Adrenal gland (tissue), 12 donors: ENCODE measurements around the gene C19orf47. TPM values are rescaled to one million over a fixed set of nuclear protein-coding genes. Genes with fewer than 3 reads are reported as not detected.

Experiments
- DNase-seq, 7 donors: peaks; one replicate each; pipeline ENCODE4 v3.0.0-alpha.2; 2019 to 2020
- H3K27ac ChIP-seq, 5 donors: fragments of 200-600 bp; sonication (generic) in 4 of 5; 1 replicate in 3 of 5; 2 replicates in 2 of 5; pipeline versions ENCODE4 v1.5.1 to v1.8.0; 2016 to 2020; ENCODE audit warnings: mild to moderate bottlenecking in 1 of 5
- H3K27me3 ChIP-seq: fragments of 200-600 bp; 2 replicates; pipeline ENCODE4 v1.8.0; 2021
- H3K36me3 ChIP-seq, 2 donors: fragments of 200-600 bp; replicated peaks in 1 of 2; 1 replicate in 1 of 2; 2 replicates in 1 of 2; pipeline versions ENCODE4 v1.5.1 to v1.8.0; 2018 to 2022
- H3K4me1 ChIP-seq, 2 donors: fragments of 200-600 bp; replicated peaks in 1 of 2; 1 replicate in 1 of 2; 2 replicates in 1 of 2; pipeline versions ENCODE4 v1.5.1 to v1.8.0; 2018 to 2021
- H3K4me3 ChIP-seq, 4 donors: fragments of 200-600 bp; sonication (generic) in 3 of 4; one replicate each; pipeline ENCODE4 v1.5.1; 2016 to 2018
- H3K9me3 ChIP-seq, 3 donors: fragments of 200-600 bp; sonication (generic) in 1 of 3; replicated peaks in 1 of 3; 1 replicate in 2 of 3; 2 replicates in 1 of 3; pipeline versions ENCODE4 v1.5.1 to v1.8.0; 2016 to 2021
- POLR2A ChIP-seq, 2 donors: fragments of 450-650 bp; IDR thresholded peaks; one replicate each; pipeline ENCODE4 v1.6.1; 2017; ENCODE audit warnings: antibody characterized with exemption in 2 of 2, mild to moderate bottlenecking in 2 of 2, moderate library complexity in 1 of 2
- WGBS, 4 donors: extraction: QIAGEN DNeasy Blood & Tissue Kit in 2 of 4; methylation state at CpG; one replicate each; pipeline versions ENCODE4 v1.1.5 to v1.1.7; 2013 to 2017; 5-methylcytosine and 5-hydroxymethylcytosine counted together
- intact Hi-C, 2 donors: fragments of 100-400 bp; cut with DNase I; formaldehyde crosslinking; loops; one replicate each; pipeline versions ENCODE4 v1.14.1 to v1.15.0; 2022 to 2023
- polyA plus RNA-seq, 3 donors: library from polyadenylated mRNA; stranded (reverse); fragments of 200-250 nt in 2 of 3; fragments of 350-450 nt in 1 of 3; fragmentation: Illumina TruSeq in 1 of 3; extraction: RNeasy Lipid Tissue Mini Kit (QIAGEN cat#74804) in 1 of 3; gene quantifications; one replicate each; pipeline ENCODE4 v1.2.3, GENCODE V29; 2013 to 2014
- total RNA-seq, 9 donors: library from RNA; depleted of rRNA in 4 of 9; stranded (reverse); fragments of >200 nt in 4 of 9; fragments of 120-200 nt in 1 of 9; fragmentation: NEBNext Ultra II Directional in 1 of 9; extraction: Animal tissue kit (Norgen Biotek cat#: 25700) in 1 of 9; gene quantifications; one replicate each; pipeline versions ENCODE4 v1.1.0 to v1.2.4, GENCODE V29; 2013 to 2023
- TF ChIP-seq, protein P1 (sequence below), 6 experiments: fragments of 450-650 bp in 4 of 6; fragments of 200-600 bp in 2 of 6; sonication (generic) in 1 of 6; IDR thresholded peaks; 1 replicate in 5 of 6; 2 replicates in 1 of 6; pipeline versions ENCODE4 v1.5.1 to v1.8.0; 2016 to 2021; ENCODE audit warnings: antibody characterized with exemption in 6 of 6, mild to moderate bottlenecking in 2 of 6, moderate library complexity in 1 of 6
- donor health status: healthy with polysubstance abuse.
- donor health status: Bipolar disorder and iron deficiency.
- donor health status: DM: yes; HTN: yes; CAD: no.
- donor health status: DM: no; HTN: no; CAD: no.
- donor health status: DM: no; HTN: no; CAD: no.
- donor health status: DM: yes; HTN: yes; CAD: no.

C19orf47 gene
- total and polyA plus RNA-seq, 12 donors: 7.0 to 20.9 (median 14.6) TPM

GRCh38 chr19:40285353-40286234 is 62.6 kb downstream of the C19orf47 start:
- H3K9me3 ChIP-seq: no peaks in the 10 kb centered on the region
- peak; percentile 97 to 100 (median 99) for DNase-seq
- no peaks in the 10 kb centered on the region for H3K36me3 ChIP-seq
- no peaks in the 10 kb centered on the region for H3K27me3 ChIP-seq
- peak overlapping the region in 2 of 4 donors; percentile 78 to 88 for H3K4me3 ChIP-seq
- TF ChIP-seq, protein P1, sequence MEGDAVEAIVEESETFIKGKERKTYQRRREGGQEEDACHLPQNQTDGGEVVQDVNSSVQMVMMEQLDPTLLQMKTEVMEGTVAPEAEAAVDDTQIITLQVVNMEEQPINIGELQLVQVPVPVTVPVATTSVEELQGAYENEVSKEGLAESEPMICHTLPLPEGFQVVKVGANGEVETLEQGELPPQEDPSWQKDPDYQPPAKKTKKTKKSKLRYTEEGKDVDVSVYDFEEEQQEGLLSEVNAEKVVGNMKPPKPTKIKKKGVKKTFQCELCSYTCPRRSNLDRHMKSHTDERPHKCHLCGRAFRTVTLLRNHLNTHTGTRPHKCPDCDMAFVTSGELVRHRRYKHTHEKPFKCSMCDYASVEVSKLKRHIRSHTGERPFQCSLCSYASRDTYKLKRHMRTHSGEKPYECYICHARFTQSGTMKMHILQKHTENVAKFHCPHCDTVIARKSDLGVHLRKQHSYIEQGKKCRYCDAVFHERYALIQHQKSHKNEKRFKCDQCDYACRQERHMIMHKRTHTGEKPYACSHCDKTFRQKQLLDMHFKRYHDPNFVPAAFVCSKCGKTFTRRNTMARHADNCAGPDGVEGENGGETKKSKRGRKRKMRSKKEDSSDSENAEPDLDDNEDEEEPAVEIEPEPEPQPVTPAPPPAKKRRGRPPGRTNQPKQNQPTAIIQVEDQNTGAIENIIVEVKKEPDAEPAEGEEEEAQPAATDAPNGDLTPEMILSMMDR (IDR thresholded peaks at IDR 0.05): no peak
- TF ChIP-seq POLR2A (IDR thresholded peaks at IDR 0.05): peak in 1 of 2 donors; percentile 65
- H3K4me1 ChIP-seq: peaks cover 30 to 52% of the 10 kb centered on the region in 2 donors
- peak overlapping the region; percentile 51 to 97 (median 95) for H3K27ac ChIP-seq
- intact Hi-C loops: no loop called here
- WGBS, 4 donors: 13 to 22% (median 15%) methylated on average over 28 to 42 of the region's 42 CpGs

DNA sequence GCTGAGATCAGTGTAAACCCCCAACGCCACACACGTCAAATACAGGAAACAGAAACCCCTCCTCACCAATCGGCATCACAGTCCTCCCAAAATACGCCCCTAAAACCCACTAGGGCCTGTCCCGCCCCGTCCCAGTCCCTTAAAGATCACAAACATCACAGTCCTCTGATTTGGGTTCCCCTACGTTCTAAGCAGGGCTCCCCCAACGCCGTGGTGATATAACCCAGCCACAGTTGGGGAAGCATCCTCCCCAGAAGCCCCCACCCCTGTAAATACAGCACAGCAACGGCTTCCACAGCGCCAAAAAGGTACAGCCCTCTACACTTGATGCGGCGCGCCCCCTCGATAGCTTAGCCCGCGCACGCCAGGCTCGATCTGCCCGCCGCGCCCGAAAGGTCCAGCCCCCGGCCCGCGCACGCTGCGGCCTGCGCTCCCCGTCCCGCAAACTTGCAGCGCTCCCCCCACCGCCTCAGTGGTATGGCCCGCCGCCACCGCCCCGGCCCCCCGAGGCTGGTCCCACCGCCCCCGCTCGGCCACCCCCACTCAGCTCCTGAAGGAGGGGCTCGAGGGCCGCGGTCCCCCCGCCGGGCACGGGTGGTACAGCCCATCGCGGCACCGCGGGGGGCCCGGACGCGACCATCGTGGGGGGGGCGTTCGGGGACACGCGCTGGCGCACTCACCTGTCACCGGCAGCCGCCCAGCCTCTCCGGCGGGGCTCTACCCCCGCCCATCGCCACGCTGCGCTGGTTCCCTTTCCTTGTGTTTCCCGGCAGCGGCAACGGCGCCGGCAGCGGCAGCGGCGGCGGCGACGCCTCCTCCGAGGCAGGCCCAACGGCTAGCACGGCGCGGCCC is 63.5 kb downstream of the C19orf47 start, which contains the start of gene AKT2:
AKT2 (minus strand) TSS at position 845 of the 852 bp plus-strand sequence. CDS start 20,078 bp downstream, outside the sequence.
- Histone ChIP-seq H3K27me3 (no peaks in the 10 kb centered on the region), H3K36me3 (no peaks in the 10 kb centered on the region), H3K27ac (peak within 1 kb of the TSS; percentile 76 to 97 (median 95)), H3K4me3 (peak within 1 kb of the TSS; percentile 72 to 88 (median 82)), H3K4me1 (peaks cover 30 to 60% of the 10 kb centered on the region in 2 donors), H3K9me3 (no peaks in the 10 kb centered on the region)
- TF ChIP-seq, protein P1 (IDR thresholded peaks at IDR 0.05): peak in 1 of 6 experiments; percentile 5
- TF ChIP-seq POLR2A (IDR thresholded peaks at IDR 0.05): no peak
- DNase-seq: peak in 3 of 7 donors; percentile 60 to 77 (median 75)
- 0 to 1% (median 0%) methylated on average over 9 to 84 of the region's 84 CpGs for WGBS, 4 donors
- intact Hi-C loops: no loop called here

DNA sequence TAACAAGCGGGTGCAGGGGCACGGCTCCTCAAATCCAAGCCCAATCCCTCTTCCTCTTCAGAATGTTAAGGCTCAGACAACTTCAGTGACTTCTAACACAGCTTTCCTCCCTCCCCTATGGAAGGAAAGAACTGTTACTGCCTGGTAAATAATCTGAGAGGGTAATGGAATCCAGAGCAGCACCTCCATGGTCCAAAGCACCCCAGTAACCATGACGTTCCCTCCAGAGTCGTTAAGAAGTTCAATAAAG is 64.0 kb downstream of the C19orf47 start:
- intact Hi-C loops: no loop called here
- H3K27ac ChIP-seq: peak overlapping the region; percentile 76 to 97 (median 95)

More for the DNA sequence above, 64.0 kb downstream of the C19orf47 start:
- Histone ChIP-seq H3K9me3 (no peaks in the 10 kb centered on the region), H3K4me1 (peaks cover 30 to 65% of the 10 kb centered on the region in 2 donors), H3K36me3 (no peaks in the 10 kb centered on the region), H3K27me3 (no peaks in the 10 kb centered on the region), H3K4me3 (peak overlapping the region; percentile 72 to 88 (median 82))
- no peak for TF ChIP-seq POLR2A (IDR thresholded peaks at IDR 0.05)
- TF ChIP-seq, protein P1 (IDR thresholded peaks at IDR 0.05): no peak
- 3 to 17% (median 7%) methylated on average over 4 of the region's 4 CpGs for WGBS, 4 donors
- DNase-seq: no peak
